GM19351 (cell line): ENCODE data around the gene NAT8L.

ENCODE experiments used
- ATAC-seq: cut with Tn5 transposase; IDR thresholded peaks from one replicate; pipeline ENCODE4 v1.9.1; 2021; ENCODE audit warnings: mild to moderate bottlenecking, moderate library complexity; ENCODE audit not compliant: unreplicated experiment

Gene NAT8L

DNA sequence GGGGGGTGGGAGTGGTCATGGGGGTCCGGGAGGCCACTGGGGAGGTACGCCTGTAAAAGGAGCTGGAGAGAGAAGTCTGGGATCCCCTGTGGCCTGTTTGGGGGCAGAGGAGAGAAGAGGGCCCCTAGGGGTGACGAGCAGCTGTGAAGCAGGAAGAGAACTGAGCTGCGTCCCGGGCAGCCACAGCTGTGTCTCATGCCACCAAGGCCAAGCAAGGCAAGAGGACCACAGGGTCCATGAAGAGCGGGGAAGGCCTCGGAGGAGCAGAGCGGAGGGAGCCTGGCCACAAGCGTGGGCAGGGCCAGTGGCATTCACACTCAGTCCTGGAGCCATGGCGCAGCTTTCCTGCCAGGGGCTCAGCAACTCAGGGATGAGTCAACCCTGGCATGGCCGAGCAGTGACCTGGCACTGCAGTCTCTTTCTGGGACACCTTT is 13.6 kb upstream of the NAT8L start:
- ATAC-seq = no peak

DNA sequence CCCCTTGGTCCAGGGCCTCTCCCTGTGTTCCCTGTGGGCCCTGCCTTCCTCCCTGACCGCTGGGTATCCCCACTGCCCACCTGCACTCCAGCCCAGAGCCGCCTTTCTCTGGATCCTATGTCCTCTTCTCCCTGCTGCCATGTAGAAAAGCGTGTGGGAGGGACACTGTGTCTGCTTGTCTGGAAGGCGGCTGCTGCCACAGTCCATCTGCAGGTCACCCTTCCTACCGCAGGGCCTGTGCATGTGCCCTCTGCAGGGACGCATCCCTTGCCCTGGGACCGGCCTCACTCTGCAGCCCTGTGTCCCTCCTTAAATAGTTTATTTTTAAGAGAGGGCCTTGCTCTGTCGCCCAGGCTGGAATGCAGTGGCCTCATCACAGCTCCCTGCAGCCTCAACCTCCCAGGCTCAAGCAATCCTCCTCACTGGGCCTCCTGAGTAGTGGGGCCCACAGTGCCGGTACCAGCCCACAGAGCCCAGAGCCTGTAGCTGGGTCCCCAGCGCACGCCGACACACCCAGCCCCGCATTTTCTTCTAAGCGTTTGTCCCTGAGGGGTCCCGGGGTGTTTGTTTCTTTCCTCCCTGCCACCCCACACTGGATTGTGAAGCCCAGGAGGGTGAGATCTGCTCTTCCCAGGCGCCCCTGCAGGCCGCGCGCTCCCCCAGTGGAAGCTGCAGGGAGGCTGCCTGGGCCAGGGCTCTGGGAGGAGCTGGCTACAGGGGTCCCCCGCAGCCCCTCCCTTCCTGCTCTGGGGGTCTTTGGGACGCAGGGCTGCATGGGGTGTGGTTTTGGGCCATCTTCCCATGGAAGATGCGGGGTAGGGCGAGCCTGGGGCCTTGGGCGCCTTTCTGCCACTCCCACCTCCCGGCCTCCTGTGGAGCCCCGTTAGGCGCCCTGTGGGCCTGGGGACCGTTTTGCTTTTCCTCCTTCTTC is 12.8 kb upstream of the NAT8L start:
- no peak for ATAC-seq

- ATAC-seq = no peak
Measured at GRCh38 chr4:2047031-2047660, 12.0 kb upstream of the NAT8L start.

DNA sequence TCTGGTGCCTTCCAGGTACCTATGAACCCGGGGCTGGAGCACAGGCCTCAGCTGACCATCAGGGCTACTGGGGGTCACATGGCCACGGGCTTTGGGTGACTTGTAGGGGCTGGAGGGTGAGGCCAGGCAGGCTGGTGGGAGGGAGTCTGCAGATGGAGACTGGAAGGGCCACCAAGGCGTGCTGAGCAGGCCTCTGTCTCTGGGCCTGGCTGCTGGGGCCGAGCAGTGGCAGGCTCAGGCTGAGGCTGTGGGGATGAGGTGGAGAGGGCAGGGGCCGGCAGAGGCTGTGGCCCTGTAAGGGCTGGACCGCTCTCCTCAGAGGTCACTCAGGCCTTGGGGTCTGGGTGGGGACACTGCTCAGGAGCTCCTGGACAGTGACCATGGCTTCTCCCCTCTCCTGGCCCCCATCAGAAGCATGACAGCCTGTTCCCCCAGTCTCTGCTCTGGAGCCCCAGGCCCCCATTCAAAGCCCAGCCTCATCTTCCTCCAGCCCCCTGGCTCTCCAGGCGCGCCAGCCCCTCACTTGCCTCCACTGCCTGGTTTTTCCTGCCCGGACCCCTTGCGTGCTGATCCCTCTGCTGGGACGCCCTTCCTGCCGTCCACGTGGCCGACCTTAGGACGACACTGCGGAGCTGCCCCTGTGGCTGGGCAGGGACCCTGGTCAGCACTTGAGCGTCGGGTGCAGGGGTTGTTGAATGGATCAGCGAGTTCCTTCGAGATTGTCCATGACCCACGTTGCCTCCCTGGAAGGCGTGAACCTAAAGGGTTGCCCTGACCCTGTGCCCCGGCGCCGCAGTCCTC is 11.1 kb upstream of the NAT8L start:
- no peak for ATAC-seq

GRCh38 chr4:2048831-2049230 is 10.3 kb upstream of the NAT8L start:
- ATAC-seq = no peak

DNA sequence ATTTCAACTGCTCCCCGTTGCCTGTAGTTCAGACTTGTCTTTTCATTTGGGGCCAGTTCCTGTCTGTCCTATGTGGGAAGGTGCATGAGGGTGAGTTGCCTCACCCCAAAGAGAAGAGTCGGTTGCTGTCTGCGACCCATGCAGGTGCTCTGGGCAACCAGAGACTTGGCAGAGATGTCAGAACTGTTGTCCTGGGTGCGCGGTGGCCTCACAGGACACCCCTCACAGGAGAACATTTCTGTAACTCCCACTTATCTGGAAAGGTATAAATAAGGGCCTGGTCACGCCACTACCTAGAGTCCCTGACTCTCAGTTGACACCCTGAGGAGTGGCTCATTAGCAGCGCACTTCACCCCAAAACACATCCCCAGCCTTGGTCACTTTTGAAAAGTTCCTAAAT is 9.7 kb upstream of the NAT8L start:
- no peak for ATAC-seq

GRCh38 chr4:2049811-2050210 is 9.3 kb upstream of the NAT8L start:
- ATAC-seq = no peak

- no peak for ATAC-seq
Measured at GRCh38 chr4:2051086-2051485, 8.0 kb upstream of the NAT8L start.

DNA sequence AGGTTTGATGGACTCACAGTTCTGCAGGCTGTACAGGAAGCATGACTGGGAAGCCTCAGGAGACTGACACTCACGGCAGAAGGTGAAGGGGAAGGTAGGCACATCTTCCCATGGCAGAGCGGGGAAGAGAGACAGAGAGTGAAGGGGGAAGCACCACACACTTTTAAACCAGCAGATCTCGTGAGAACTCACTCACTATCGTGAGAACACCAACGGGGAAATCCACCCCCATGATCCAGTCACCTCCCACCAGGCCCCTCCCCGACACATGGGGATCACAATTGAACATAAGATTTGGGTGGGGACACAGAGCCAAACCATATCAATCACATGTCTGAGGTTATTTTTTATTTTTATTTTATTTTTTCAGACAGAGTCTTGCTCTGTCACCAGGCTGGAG is 4.9 kb upstream of the NAT8L start:
- no peak for ATAC-seq

- ATAC-seq = no peak
Measured at GRCh38 chr4:2057382-2058065, 1.6 kb upstream of the NAT8L start.

- no peak for ATAC-seq
Measured at GRCh38 chr4:2058264-2059045, 672 bp upstream of the NAT8L start.

GRCh38 chr4:2059726-2060602 is 837 bp downstream of the NAT8L start:
- no peak for ATAC-seq

DNA sequence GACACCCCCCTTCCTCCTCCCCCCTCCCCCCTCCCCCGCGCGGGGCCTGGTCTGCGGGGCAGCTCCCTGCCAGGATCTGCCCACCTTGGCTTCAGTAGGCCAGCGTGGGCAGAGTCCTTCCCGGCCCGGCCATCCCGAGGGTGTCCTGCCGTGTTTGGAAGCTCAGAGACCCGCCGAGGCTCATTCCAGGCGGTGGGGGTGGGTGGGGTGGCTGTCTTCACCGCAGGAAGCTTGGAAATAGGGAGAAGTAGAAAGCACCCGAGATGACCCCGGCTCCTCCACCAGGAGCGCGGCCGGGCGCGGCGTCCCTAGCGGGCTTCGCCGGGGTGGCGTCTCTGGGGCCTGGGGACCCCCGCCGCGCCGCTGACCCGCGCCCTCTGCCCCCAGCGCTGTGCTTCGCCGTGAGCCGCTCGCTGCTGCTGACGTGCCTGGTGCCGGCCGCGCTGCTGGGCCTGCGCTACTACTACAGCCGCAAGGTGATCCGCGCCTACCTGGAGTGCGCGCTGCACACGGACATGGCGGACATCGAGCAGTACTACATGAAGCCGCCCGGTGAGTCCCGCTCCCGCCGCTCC is 1.6 kb downstream of the NAT8L start:
- no peak for ATAC-seq

GRCh38 chr4:2061186-2062131 is 2.3 kb downstream of the NAT8L start:
- no peak for ATAC-seq

DNA sequence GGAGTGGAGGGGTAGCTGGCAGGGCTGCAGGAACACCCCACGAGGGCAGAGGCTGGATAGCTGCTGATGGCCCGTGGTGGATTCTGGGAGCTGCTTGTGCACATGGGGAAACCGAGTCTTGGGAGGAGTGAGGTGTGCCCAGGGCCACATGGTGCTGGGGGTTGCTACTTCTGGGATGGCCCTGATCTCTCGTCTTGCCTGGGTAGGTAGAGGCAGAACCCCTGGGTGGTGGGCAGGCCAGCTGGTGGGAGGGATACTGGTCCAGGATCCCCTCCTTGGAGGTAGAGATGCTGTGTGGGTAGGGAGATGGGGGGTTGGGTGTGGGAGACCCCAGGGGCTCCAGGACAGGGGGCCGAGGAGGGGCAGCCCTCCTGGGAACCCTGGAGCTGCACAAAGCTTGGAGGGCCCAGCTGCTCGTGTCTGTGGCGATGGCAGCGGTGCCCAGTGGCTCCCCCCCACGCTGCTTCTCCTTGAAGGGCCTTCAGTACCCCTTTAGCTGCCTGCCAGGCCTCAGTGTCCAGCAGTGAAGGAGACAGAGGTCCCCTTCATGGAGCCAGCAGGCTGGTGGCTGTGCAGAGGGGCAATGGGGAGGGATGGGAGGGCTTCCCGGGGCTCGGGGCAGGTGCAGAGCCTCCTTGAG is 3.2 kb downstream of the NAT8L start:
- no peak for ATAC-seq

- no peak for ATAC-seq
Measured at GRCh38 chr4:2062808-2063524, 3.8 kb downstream of the NAT8L start.
